Measurements from ENCODE around the gene ZIC4.

The ZIC4 gene

DNA sequence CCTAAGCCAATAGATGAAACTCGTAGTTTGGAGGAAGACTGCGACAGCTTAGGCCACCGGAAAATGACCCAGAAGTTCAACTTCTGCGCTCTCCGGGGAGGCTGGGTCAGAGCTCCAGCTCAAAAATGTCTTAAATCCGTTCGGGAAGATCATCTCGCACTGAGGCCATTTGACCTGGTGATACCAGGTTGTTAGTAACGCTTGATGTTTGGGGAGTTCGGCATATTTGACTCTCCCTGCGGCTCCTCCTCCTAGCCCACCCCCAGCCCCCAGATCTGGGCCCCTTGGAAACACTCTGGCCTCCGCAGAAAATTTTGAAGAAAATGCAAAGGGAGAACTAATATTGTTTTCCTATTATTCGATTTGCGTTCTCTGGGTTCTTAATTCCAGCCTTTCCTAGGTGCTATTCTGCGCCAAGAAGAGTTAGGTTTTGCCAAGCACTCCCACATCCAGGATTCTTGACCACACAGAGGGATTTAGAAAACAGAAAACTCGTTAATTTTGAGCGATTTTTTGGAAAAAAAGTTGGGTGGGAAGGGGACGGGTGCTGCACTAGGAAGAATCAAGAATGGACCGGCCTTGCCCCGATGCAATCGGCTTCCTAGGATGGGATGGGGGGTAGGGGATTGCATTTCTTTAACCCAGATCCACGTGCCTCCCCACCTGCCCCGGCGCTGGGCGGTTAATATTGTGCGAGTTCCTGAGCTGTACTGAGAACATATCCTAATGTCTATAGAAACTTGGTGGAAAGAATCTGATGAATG is 50.0 kb downstream of the ZIC4 start:
- Mint-ChIP-seq H3K9me3 (no peaks in the 10 kb centered on the region), H3K36me3 (peaks cover 1% of the 10 kb centered on the region), H3K4me3 (no peak overlapping the region), H3K27ac (no peak overlapping the region), H3K27me3 (peaks cover 72% of the 10 kb centered on the region), H3K4me1 (no peaks in the 10 kb centered on the region)
- no peak for DNase-seq
- CTCF ChIA-PET, result no interaction called here

DNA sequence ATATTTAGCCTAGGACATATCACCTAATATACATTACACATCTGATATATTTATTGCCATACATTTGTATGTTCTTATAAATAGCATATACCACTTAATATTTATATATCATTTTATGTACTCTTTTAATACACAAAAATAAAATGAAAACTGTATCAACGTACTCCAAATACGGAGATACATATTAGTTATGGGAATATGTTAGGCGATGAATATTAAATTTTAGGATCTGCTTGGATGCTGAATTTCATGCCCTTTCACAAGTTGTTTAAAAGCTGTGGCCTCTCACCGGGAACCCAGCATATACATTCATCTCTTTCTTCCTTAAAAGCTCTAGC is 50.6 kb downstream of the ZIC4 start:
- H3K9me3 Mint-ChIP-seq, result no peaks in the 10 kb centered on the region
- peaks cover 66% of the 10 kb centered on the region for H3K27me3 Mint-ChIP-seq
- no peaks in the 10 kb centered on the region for H3K36me3 Mint-ChIP-seq
- no peaks in the 10 kb centered on the region for H3K4me1 Mint-ChIP-seq
- no peak overlapping the region for H3K27ac Mint-ChIP-seq
- no peak overlapping the region for H3K4me3 Mint-ChIP-seq
- CTCF ChIA-PET, result no interaction called here
- no peak for DNase-seq

DNA sequence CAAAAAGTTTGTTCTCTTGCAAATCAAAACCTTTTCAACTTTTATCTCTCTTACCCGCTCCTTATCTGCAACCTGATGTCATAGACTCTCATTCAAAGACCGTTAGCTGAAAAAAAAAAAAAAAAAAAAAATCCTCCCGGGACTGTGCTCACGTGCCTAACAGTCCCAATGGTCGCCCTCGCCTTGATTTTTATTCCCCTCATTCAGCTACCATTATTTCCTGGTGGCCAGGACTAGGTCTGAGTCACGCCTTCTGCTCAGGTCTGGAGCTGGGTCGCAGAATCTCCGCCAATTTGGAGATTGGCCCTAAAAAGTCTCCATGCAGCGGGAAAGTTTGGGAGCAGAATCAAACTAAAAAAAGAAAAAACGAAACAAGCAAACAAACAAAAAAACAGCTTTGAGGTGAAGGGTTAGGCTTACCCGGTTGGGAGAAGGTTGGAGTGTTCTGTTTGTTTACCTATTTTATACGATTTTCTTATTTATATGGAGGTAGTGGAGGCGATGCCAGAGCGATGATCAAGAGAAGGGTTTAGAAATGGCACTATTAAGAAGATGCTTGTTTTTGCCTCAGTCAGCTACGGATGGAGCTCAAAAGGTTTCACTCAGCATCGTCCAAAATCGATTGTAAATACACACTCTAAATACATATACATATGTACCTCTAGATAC is 51.1 kb downstream of the ZIC4 start:
- CTCF ChIA-PET, result no interaction called here
- Mint-ChIP-seq H3K4me3 (no peak overlapping the region), H3K36me3 (no peaks in the 10 kb centered on the region), H3K4me1 (no peaks in the 10 kb centered on the region), H3K27ac (no peak overlapping the region), H3K9me3 (no peaks in the 10 kb centered on the region), H3K27me3 (peaks cover 61% of the 10 kb centered on the region)
- DNase-seq, result no peak

DNA sequence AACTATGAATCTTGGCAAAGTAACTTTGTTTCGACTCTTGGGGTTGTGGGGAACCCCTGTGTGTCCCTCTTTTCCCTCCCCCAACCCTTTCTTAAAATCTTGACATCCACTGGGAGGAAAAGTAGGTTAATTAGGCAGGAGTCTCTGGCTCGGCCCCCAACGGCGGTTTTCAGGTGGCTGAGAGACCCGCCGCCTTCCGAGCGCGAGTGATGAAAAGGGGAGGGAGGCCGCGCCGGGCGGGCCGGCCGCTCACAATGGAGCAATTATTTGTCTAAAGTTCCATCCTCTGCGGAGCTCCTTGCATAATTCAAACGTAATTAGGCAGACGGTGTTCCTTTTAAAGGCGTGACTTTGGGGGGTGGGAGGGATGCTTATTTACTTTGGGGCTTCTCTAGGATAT is 51.7 kb downstream of the ZIC4 start:
- H3K4me1 Mint-ChIP-seq, result no peaks in the 10 kb centered on the region
- no peak overlapping the region for H3K27ac Mint-ChIP-seq
- no peaks in the 10 kb centered on the region for H3K9me3 Mint-ChIP-seq
- H3K36me3 Mint-ChIP-seq, result no peaks in the 10 kb centered on the region
- CTCF ChIA-PET, result no interaction called here
- H3K27me3 Mint-ChIP-seq, result peaks cover 55% of the 10 kb centered on the region
- no peak overlapping the region for H3K4me3 Mint-ChIP-seq
- DNase-seq, result no peak

DNA sequence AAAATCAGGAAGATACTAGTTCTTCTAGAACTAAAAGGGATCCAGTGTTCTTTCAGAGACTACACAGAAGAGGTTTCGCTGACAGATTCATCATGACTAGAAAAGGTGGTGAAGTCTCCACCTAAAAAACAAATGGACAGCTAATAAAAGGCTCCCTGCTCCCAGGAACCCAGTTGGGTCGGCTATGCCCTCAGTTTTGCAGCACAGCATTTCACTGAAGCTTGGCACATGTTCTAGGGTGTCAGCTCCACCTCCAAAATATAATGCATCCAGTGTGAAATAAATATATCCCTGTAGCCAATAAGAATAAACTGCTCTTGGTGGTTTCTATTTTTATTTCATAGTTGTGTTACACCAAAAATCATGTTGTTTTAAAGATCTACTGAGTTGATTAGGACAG is 55.0 kb downstream of the ZIC4 start:
- Mint-ChIP-seq H3K4me3 (no peak overlapping the region), H3K27me3 (peaks cover 22% of the 10 kb centered on the region), H3K27ac (no peak overlapping the region), H3K4me1 (no peaks in the 10 kb centered on the region), H3K9me3 (peaks cover 1% of the 10 kb centered on the region), H3K36me3 (no peaks in the 10 kb centered on the region)
- DNase-seq, result no peak
- CTCF ChIA-PET, result no interaction called here

DNA sequence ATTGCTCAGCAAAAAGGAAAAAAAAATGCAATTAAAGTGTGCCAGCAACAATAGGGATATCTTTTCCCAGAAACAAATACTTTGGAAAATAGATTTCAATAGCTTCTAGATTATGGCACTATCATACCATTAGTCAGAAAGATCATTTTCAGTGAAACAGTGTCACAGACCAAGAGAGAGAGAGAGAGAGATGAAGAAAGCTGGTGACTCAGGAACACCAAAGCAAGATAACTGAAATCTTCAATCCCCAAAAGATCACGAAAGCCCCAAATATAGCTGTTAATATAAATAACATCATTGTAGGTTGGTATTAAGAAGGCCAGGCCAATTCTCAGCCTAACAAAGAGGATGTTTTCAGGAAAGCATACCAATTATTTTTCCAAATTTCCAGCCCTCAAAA is 57.4 kb downstream of the ZIC4 start:
- H3K27ac Mint-ChIP-seq, result no peak overlapping the region
- no peaks in the 10 kb centered on the region for H3K36me3 Mint-ChIP-seq
- no peak for DNase-seq
- H3K4me3 Mint-ChIP-seq, result no peak overlapping the region
- no peaks in the 10 kb centered on the region for H3K4me1 Mint-ChIP-seq
- CTCF ChIA-PET, result no interaction called here
- H3K9me3 Mint-ChIP-seq, result peaks cover 1% of the 10 kb centered on the region
- H3K27me3 Mint-ChIP-seq, result peaks cover under 1% of the 10 kb centered on the region

DNA sequence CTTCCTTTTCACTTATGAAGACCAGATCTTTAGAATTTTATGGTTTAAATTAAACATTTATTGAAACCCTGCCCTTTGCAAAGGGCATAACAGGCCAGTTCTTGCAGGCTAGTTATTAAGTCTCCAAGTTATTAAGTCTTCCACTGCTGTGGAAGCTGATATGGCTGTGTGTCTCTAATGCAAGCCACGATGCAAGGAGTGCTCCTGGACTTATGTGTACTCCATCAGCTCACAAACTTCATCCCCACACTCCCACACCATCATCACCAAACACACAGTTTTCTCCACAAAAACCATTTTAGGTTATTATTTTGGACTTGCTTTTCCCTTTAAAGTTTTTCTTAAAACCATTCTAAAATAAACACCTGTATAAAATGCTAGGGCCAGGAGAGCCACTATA is 62.4 kb downstream of the ZIC4 start:
- Mint-ChIP-seq H3K27ac (no peak overlapping the region), H3K4me1 (no peaks in the 10 kb centered on the region), H3K9me3 (peaks cover 1% of the 10 kb centered on the region), H3K4me3 (no peak overlapping the region), H3K36me3 (no peaks in the 10 kb centered on the region), H3K27me3 (no peaks in the 10 kb centered on the region)
- no peak for DNase-seq
- CTCF ChIA-PET, result no interaction called here

DNA sequence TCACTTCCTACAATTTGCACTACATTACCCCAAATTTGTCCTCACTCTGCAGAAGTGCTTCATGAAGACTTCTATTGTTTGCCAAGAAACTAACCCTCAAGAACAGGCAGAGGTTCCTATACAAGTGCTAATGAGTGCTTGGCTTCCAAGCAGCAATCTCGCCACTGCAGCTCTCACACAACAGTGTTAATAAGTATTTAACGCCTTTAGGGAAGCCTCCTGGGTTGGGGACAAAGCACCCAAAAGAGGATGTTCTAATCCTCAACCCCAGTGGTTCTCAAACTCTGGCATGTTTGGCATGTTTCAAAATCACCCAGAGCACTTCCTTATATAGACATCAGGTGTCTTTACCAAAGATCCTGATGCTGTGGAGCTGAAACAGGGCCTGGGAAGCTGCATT is 64.6 kb downstream of the ZIC4 start:
- CTCF ChIA-PET, result no interaction called here

DNA sequence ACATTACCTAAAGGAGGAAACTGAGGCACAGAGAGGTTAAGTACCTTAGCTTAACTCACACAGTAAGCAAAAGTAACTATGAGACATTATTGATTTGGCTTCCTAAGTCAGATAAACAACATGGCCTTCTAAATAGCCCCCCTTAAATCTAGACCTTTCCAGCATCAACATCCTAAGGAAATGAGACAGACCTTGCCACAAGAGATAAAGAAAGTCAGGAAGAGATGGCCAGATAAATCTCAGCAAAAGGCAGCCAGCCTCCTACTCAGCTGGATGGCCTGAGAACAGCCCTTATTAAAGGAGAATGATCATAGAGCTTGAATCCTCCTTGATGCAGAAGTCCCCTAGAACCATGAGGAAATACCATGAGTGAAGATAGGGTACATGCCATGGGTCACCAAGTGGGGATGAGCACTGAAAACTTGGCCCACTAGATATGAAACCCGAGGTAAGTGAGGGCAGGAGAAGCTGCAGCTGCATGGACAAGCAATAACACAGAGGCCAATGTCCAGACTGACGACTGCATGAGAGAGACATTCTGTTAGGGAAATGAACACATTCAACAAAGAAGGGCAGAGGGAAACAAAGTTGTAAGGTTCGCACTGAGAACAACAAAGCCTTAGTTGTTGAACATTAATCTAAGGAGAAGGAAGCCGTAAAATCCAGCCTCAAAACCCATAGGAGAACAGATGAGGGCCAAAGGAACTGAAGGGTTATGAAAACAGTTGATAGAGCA is 69.6 kb downstream of the ZIC4 start:
- DNase-seq, result no peak
- no peaks in the 10 kb centered on the region for H3K4me1 Mint-ChIP-seq
- H3K36me3 Mint-ChIP-seq, result no peaks in the 10 kb centered on the region
- H3K27me3 Mint-ChIP-seq, result no peaks in the 10 kb centered on the region
- CTCF ChIA-PET, result no interaction called here
- H3K27ac Mint-ChIP-seq, result no peak overlapping the region
- no peak overlapping the region for H3K4me3 Mint-ChIP-seq
- no peaks in the 10 kb centered on the region for H3K9me3 Mint-ChIP-seq

More for the DNA sequence above, 64.6 kb downstream of the ZIC4 start:
- Mint-ChIP-seq H3K4me3 (no peak overlapping the region), H3K27me3 (no peaks in the 10 kb centered on the region), H3K9me3 (peaks cover 1% of the 10 kb centered on the region), H3K27ac (no peak overlapping the region), H3K4me1 (no peaks in the 10 kb centered on the region), H3K36me3 (no peaks in the 10 kb centered on the region)
- DNase-seq, result no peak
